GM12873 (cell line): ENCODE measurements around the gene ZMYND19.

ENCODE experiments used
- TF ChIP-seq, protein P1 (sequence below): IDR thresholded peaks from 2 replicates; pipeline ENCODE4 v1.5.1; 2012; ENCODE audit warnings: low read depth, mild to moderate bottlenecking, moderate library complexity, low read length, control low read depth; ENCODE audit not compliant: insufficient read depth; ENCODE audit errors: missing control alignments

The ZMYND19 gene

GRCh38 chr9:137581361-137582285 is 8.7 kb downstream of the ZMYND19 start:
- TF ChIP-seq, protein P1, sequence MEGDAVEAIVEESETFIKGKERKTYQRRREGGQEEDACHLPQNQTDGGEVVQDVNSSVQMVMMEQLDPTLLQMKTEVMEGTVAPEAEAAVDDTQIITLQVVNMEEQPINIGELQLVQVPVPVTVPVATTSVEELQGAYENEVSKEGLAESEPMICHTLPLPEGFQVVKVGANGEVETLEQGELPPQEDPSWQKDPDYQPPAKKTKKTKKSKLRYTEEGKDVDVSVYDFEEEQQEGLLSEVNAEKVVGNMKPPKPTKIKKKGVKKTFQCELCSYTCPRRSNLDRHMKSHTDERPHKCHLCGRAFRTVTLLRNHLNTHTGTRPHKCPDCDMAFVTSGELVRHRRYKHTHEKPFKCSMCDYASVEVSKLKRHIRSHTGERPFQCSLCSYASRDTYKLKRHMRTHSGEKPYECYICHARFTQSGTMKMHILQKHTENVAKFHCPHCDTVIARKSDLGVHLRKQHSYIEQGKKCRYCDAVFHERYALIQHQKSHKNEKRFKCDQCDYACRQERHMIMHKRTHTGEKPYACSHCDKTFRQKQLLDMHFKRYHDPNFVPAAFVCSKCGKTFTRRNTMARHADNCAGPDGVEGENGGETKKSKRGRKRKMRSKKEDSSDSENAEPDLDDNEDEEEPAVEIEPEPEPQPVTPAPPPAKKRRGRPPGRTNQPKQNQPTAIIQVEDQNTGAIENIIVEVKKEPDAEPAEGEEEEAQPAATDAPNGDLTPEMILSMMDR, result no peak

GRCh38 chr9:137580954-137581322 is 9.4 kb downstream of the ZMYND19 start:
- TF ChIP-seq, protein P1, result no peak

DNA sequence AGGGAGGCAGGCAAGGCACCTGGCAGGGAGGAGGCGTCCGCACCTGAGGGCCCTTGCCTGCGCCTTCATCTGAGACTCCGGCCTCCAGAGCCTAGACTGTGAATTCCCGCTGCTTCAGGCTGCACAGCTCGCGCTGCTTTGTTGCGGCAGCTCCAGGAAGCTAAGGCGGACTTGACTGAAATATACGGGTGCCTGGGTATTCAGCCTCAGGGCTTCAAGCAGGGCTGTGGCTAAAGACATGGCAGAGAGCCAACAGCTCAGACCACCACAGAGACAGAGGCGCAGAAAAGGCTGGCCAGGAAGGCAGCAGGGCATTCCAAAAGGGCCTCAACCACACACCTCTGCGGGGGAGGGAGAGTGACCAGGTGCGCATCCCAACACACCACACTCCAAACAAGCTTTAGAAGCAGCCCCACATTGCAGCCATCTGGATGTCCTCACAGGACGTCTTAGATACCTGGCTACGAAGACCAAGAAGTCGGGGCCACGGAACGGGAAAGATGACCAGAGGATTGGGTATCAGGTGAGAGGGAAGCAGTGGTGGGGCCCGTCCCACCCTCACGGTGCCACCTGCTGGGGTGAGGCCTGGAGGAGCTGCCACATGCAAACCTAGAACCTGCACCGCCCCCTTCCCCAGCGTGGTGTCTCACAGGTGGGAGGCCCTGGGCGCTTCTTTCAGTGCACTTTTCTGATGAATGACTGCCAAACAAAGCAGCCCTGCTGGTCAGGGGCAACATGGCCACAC is 9.9 kb downstream of the ZMYND19 start:
- TF ChIP-seq, protein P1, result no peak

DNA sequence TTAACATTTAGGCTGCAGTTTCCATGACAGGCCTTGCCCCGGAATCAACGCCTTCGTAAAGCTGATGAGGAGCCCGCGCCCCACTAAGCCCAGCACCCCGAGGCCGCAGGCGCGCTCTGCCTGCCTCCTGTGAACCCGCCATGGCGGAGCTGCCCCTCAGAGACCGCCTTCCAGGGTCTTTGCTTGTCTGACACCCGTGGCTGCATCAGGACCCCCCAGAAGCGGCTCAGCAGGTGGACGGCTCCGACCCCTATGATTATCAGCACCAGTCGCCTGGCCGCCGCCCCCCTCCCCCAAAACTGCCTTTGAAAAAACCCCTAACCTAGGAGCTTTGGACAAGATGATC is 11.1 kb downstream of the ZMYND19 start:
- TF ChIP-seq, protein P1, result no peak

- TF ChIP-seq, protein P1, result peak; percentile 89
Measured at GRCh38 chr9:137578518-137579258, 11.6 kb downstream of the ZMYND19 start, which contains the start of gene DPH7. Gene DPH7 (minus strand): TSS chr9:137578925. CDS start chr9:137578777, 148 bp downstream.

- TF ChIP-seq, protein P1, result no peak
Measured at GRCh38 chr9:137575716-137576411, 14.4 kb downstream of the ZMYND19 start.
